ENCODE measurements around the gene ZDHHC8. TPM values are rescaled to one million over a fixed set of nuclear protein-coding genes. Genes with fewer than 3 reads are reported as not detected.
A peak's percentile ranks its signal among the peaks of the same experiment; 100 is the strongest.

ZDHHC8 gene
- total and polyA plus RNA-seq, 2 experiments from 2014 or later, result 30.3 to 53.4 TPM

- Histone ChIP-seq H3K4me3 (no peak overlapping the region), H3K36me3 (peaks cover 39% of the 10 kb centered on the region), H3K27me3 (no peaks in the 10 kb centered on the region), H3K9me3 (ENCODE audit: low read depth) (no peaks in the 10 kb centered on the region), H3K4me1 (ENCODE audit: low read depth) (no peaks in the 10 kb centered on the region), H3K27ac (no peak overlapping the region)
- no peak for DNase-seq (ENCODE audit: low read depth in 1 of 2, low spot score in 1 of 2)
- TF ChIP-seq, protein P1, sequence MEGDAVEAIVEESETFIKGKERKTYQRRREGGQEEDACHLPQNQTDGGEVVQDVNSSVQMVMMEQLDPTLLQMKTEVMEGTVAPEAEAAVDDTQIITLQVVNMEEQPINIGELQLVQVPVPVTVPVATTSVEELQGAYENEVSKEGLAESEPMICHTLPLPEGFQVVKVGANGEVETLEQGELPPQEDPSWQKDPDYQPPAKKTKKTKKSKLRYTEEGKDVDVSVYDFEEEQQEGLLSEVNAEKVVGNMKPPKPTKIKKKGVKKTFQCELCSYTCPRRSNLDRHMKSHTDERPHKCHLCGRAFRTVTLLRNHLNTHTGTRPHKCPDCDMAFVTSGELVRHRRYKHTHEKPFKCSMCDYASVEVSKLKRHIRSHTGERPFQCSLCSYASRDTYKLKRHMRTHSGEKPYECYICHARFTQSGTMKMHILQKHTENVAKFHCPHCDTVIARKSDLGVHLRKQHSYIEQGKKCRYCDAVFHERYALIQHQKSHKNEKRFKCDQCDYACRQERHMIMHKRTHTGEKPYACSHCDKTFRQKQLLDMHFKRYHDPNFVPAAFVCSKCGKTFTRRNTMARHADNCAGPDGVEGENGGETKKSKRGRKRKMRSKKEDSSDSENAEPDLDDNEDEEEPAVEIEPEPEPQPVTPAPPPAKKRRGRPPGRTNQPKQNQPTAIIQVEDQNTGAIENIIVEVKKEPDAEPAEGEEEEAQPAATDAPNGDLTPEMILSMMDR (IDR thresholded peaks at IDR 0.05; ENCODE audit: low read depth, low read length), result no peak
Measured at GRCh38 chr22:20125201-20126174, 6.1 kb upstream of the ZDHHC8 start.

GRCh38 chr22:20126284-20127029 lies 5.1 kb upstream of the ZDHHC8 start:
- H3K27me3 ChIP-seq, result no peaks in the 10 kb centered on the region
- peaks cover 36% of the 10 kb centered on the region for H3K36me3 ChIP-seq
- no peak for DNase-seq (ENCODE audit: low read depth in 1 of 2, low spot score in 1 of 2)
- TF ChIP-seq, protein P1 (IDR thresholded peaks at IDR 0.05; ENCODE audit: low read depth, low read length), result no peak
- H3K27ac ChIP-seq, result peak overlapping the region; percentile 51
- no peak overlapping the region for H3K4me3 ChIP-seq
- H3K4me1 ChIP-seq (ENCODE audit: low read depth), result no peaks in the 10 kb centered on the region
- no peaks in the 10 kb centered on the region for H3K9me3 ChIP-seq (ENCODE audit: low read depth)

- TF ChIP-seq, protein P1 (IDR thresholded peaks at IDR 0.05; ENCODE audit: low read depth, low read length), result no peak
- peaks cover 2% of the 10 kb centered on the region for H3K4me1 ChIP-seq (ENCODE audit: low read depth)
- no peaks in the 10 kb centered on the region for H3K9me3 ChIP-seq (ENCODE audit: low read depth)
- peak overlapping the region; percentile 77 for H3K27ac ChIP-seq
- H3K36me3 ChIP-seq, result peaks cover 29% of the 10 kb centered on the region
- DNase-seq (ENCODE audit: low read depth in 1 of 2, low spot score in 1 of 2), result no peak
- no peak overlapping the region for H3K4me3 ChIP-seq
- H3K27me3 ChIP-seq, result no peaks in the 10 kb centered on the region
Measured at GRCh38 chr22:20127318-20127868, 4.2 kb upstream of the ZDHHC8 start.

DNA sequence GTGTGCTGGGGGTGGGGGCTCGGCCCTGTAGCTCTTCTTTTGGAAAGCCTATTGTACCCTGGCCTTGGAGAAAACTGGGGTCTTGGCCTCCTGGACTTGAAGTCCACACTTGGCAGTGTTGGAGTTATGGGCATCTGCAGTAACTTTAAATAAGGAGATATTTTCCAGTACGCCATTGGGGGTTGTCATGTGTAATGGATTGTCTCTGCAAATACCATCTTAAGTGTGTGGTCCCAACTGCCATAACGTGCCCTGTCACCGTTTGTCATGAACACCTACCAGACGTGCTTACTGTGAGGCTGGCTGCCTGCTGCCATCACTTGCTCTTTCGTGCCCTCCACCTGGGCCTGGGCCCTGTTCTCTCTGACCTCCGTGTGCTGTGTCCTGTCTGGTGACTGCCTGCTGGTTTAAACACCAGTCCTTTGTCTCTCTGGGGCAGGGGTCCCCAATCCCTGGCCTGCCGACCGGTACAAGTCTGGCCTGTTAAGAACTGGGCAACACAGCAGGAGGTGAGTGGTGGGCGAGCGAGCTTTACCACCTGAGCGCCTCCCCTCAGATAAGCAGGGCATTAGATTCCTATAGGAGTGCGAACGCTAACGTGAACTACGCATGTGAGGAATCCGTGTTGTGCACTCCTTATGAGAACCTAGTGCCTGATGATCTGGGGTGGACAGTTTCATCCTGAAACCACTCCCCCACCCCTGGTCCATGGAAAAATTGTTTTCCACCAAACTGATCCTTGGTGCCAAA lies 3.6 kb upstream of the ZDHHC8 start:
- Histone ChIP-seq H3K9me3 (ENCODE audit: low read depth) (no peaks in the 10 kb centered on the region), H3K27me3 (no peaks in the 10 kb centered on the region), H3K27ac (peak overlapping the region; percentile 77), H3K36me3 (peaks cover 28% of the 10 kb centered on the region), H3K4me1 (ENCODE audit: low read depth) (peaks cover 9% of the 10 kb centered on the region), H3K4me3 (no peak overlapping the region)
- DNase-seq (ENCODE audit: low read depth in 1 of 2, low spot score in 1 of 2), result no peak
- TF ChIP-seq, protein P1 (IDR thresholded peaks at IDR 0.05; ENCODE audit: low read depth, low read length), result no peak

DNA sequence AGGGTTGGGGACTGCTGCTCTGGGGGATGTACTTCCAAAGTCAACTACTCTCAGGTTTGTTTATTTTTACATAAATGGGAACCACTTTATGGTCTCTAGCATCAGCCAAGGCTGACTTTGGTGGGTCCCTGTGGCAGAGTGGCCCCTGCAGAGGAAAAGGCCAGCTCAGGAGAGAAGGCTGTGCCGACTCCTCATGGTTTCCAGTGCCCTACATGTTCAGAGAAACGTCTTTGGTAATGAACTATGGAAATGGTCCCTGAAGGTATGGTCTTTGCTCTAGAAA lies 3.0 kb upstream of the ZDHHC8 start:
- no peaks in the 10 kb centered on the region for H3K27me3 ChIP-seq
- no peaks in the 10 kb centered on the region for H3K9me3 ChIP-seq (ENCODE audit: low read depth)
- no peak for DNase-seq (ENCODE audit: low read depth in 1 of 2, low spot score in 1 of 2)
- peaks cover 9% of the 10 kb centered on the region for H3K4me1 ChIP-seq (ENCODE audit: low read depth)
- H3K36me3 ChIP-seq, result peaks cover 27% of the 10 kb centered on the region
- TF ChIP-seq, protein P1 (IDR thresholded peaks at IDR 0.05; ENCODE audit: low read depth, low read length), result no peak
- peak overlapping the region; percentile 77 for H3K27ac ChIP-seq
- H3K4me3 ChIP-seq, result no peak overlapping the region
